Stimulated activated naive CD8-positive, alpha-beta T cell treated with anti-CD3 and anti-CD28 coated beads, Interleukin-15, amount 100 ng/mL, for 72 hours (primary cell): ENCODE data around the gene PLA2G4E.

Source experiments
- ATAC-seq: fragments of 150-1000 bp; cut with Tn5 transposase; 2 replicates; pipeline ENCODE4 v1.10.0; 2021; ENCODE audit warnings: mild to moderate bottlenecking, moderate library complexity
- DNase-seq, 2 donors: peaks; one replicate each; pipeline ENCODE4 v3.0.0; 2021 to 2022
- H3K27ac Mint-ChIP-seq, 2 donors: one replicate each; pipeline ENCODE4 v1.8.0; 2022; ENCODE audit warnings: mild to moderate bottlenecking in 2 of 2, mixed read lengths in 2 of 2, moderate library complexity in 2 of 2
- H3K27me3 Mint-ChIP-seq: one replicate; pipeline ENCODE4 v1.8.0; 2022; ENCODE audit warnings: mixed read lengths
- H3K4me1 Mint-ChIP-seq: one replicate; pipeline ENCODE4 v1.8.0; 2022; ENCODE audit warnings: mild to moderate bottlenecking, mixed read lengths
- H3K4me3 Mint-ChIP-seq, 2 donors: one replicate each; pipeline ENCODE4 v1.8.0; 2022; ENCODE audit warnings: mild to moderate bottlenecking in 2 of 2, mixed read lengths in 2 of 2, moderate library complexity in 1 of 2
- H3K9me3 Mint-ChIP-seq, 2 donors: one replicate each; pipeline ENCODE4 v1.8.0; 2022; ENCODE audit warnings: mixed read lengths in 2 of 2

PLA2G4E gene

DNA sequence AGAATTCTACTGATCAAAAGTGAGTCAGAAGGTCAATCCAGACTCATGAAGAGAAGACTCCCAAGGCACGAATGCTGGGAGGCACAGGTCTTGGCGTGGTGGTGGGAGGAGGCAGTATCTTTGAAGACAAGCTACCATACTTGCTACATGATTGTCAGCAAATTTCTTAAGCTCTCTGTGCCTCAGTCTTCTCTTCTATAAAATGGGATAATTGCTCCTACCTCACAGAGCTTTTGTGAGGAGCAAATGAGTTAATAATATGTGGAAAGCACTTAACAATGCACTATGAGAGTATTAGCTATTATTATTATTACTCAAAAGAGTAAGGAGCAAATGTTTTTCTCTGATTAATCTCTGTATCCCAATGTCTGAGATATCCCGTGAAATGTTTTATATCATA is 84.7 kb downstream of the PLA2G4E start:
- DNase-seq (no peak), ATAC-seq (no peak)
- Mint-ChIP-seq H3K4me1 (peaks cover 73% of the 10 kb centered on the region), H3K9me3 (no peaks in the 10 kb centered on the region), H3K27me3 (no peaks in the 10 kb centered on the region), H3K27ac (peak overlapping the region; percentile 97 to 98), H3K4me3 (peak overlapping the region; percentile 72 to 74)

DNA sequence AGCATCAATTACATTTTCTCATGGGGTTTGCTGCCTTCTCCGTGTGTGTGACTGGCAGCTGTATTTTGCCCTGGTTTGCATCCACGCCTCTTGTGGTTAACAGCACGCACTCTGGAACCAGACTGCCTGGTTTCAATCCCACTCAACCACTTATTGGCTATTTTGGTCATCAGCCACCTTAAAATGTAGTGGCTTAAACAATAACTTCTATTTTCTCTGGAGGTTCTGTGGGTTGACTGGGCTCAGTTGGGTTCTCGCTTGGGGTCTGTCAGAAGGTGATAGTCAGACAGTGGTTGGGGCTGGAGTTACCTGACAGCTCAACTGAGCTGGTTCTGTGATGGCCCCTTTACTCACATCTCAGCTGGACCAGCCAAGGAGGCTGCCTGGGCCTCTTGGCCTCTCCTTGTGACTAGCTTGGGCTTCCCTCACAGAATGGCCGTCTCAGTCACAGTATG is 85.2 kb downstream of the PLA2G4E start:
- Mint-ChIP-seq H3K9me3 (no peaks in the 10 kb centered on the region), H3K27me3 (no peaks in the 10 kb centered on the region), H3K4me3 (peak overlapping the region; percentile 63 to 72), H3K4me1 (peaks cover 69% of the 10 kb centered on the region), H3K27ac (peak overlapping the region; percentile 97)
- peak; percentile 39 for ATAC-seq
- peak; percentile 7 to 45 for DNase-seq

DNA sequence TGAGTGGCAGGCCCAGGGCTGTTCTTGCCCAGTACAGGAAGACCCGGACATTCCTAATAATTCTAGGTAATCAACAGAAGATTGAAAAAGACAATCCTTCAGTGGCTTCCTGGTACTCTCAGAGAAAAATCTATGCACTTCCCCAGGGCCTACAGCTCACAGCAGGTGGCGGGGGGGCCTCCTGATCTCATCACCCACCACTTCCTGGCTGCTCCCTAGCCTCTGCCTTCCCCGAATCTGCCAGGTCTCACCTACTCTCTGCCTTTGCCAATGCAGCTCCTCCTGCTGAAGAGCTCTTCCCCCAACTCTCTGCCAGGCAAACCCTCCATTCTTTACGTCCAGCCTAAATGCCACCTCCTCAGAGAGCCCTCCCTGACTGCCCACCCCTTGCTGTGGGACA is 86.0 kb downstream of the PLA2G4E start:
- ATAC-seq: peak; percentile 72
- peak overlapping the region; percentile 97 for H3K27ac Mint-ChIP-seq
- peak; percentile 38 to 52 for DNase-seq

DNA sequence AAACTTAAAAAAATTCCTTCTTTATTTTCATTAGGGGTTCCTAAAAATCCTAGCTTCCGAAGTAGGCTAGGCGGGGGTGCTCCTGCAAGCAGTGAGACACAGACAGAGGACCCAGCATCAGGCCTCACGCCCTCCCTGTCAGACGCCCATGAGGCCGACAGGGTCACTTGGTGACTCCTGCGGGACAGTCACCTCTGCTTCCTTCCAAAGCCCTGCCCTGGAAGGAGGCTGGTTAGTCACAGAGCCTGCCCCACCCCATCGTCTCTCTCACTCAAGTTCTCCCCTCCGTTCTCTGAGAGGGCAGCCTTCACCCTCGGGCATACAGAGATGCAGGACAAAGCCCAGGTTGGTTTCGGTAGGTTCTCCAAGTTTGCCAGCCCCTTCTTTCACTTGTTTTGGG is 87.1 kb downstream of the PLA2G4E start:
- Mint-ChIP-seq H3K4me3 (no peak overlapping the region), H3K27me3 (no peaks in the 10 kb centered on the region), H3K4me1 (peaks cover 80% of the 10 kb centered on the region), H3K27ac (peak overlapping the region; percentile 43 to 97), H3K9me3 (no peaks in the 10 kb centered on the region)
- no peak for ATAC-seq
- DNase-seq: no peak

More for the DNA sequence above, 86.0 kb downstream of the PLA2G4E start:
- Mint-ChIP-seq H3K4me1 (peaks cover 69% of the 10 kb centered on the region), H3K9me3 (no peaks in the 10 kb centered on the region), H3K27me3 (no peaks in the 10 kb centered on the region), H3K4me3 (peak overlapping the region; percentile 63 to 72)

DNA sequence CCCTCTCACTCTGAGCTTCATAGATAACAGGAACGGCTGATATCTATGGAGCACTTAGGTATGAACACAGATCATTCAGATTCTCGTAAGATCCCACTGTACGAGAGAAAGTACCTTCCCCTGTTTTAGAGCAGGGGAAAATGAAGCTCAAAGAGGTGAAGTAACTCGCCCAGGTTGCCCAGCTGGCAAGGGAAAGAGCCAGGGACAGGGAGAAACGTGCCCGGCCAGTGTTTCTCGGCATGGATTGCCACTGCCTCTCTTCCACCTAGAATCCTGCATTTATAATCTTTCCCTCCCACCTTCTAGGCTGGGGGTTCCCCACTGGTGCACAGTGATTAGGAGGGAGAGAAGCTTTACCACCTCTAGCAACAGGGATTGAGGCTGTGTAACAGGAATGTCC is 87.5 kb downstream of the PLA2G4E start:
- peak overlapping the region in 1 of 2 donors; percentile 19 for H3K27ac Mint-ChIP-seq
- H3K4me3 Mint-ChIP-seq: no peak overlapping the region

DNA sequence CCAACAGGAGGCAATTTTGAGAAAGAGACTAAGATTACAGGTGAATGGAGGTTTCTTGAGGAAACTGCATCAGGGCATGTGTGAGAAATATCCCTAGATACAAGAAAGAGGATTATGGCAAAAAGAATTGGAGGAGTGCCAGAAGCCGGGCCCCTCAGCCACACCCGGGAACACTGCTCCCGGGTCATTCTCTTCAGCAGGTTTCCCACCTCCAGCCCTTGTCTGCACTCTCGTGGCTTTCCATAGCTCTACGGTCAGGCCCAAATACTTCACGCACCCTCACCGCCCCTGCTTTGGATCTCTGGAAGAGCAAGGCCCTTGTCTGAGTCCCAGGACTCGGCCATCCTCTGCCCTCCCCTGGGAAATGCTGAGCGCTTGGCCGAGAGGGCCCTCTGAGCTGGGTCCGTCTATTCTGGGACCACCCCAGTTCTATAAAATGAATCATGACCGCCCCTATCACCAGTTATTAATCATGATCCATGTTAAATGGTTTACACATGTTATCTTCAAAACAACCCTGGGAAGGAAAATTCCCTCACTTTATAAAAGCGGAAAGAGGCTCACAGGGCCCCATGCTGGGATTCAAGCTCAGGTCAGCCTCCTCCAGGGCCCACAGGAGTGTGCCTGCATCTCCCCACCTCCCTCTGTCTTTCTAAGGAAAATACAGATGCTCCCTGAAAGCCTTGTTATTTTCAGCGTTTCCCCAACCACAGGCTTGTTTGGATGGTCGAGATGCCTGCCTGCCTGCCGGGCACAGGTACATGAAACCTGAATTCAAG is 88.1 kb downstream of the PLA2G4E start:
- H3K27ac Mint-ChIP-seq: peak overlapping the region in 1 of 2 donors; percentile 19
- DNase-seq (no peak), ATAC-seq (no peak)
- H3K4me1 Mint-ChIP-seq: peaks cover 83% of the 10 kb centered on the region
- no peaks in the 10 kb centered on the region for H3K9me3 Mint-ChIP-seq
- no peak overlapping the region for H3K4me3 Mint-ChIP-seq
- H3K27me3 Mint-ChIP-seq: no peaks in the 10 kb centered on the region

More for the DNA sequence above, 87.5 kb downstream of the PLA2G4E start:
- peaks cover 84% of the 10 kb centered on the region for H3K4me1 Mint-ChIP-seq
- ATAC-seq (no peak), DNase-seq (no peak)
- no peaks in the 10 kb centered on the region for H3K9me3 Mint-ChIP-seq
- no peaks in the 10 kb centered on the region for H3K27me3 Mint-ChIP-seq

DNA sequence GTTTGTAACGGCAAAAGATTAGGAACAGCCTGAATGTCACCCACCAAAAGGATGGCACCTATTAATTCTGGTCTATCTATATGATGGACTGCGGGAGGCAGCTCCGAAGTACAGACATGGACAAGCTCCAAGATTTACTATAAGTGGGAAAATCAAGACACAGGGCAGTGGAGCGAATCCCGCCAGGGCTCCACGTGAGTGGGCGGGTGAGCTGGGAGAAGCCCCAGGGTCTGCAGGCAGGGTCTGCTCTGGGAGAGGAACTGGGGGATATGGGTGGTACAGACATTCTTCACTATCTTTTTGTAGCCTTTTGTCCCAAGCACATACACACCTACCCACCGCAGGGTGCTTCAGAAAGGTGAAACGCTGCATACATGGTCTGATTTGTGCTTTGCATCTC is 88.7 kb downstream of the PLA2G4E start:
- H3K4me1 Mint-ChIP-seq: peaks cover 83% of the 10 kb centered on the region
- DNase-seq (no peak), ATAC-seq (no peak)
- no peak overlapping the region for H3K4me3 Mint-ChIP-seq
- H3K27me3 Mint-ChIP-seq: no peaks in the 10 kb centered on the region
- no peaks in the 10 kb centered on the region for H3K9me3 Mint-ChIP-seq
- H3K27ac Mint-ChIP-seq: no peak overlapping the region
